Trophoblast cell (in vitro differentiated cells and primary cell): ENCODE measurements around the gene FTSJ1.

Source experiments
- DNase-seq, 2 donors: peaks; one replicate each; pipeline ENCODE4 v3.0.0-alpha.2; 2016
- H2AFZ ChIP-seq: 2 replicates; pipeline ENCODE4 v1.6.1; 2013; ENCODE audit warnings: low read length, moderate library complexity, mild to moderate bottlenecking; ENCODE audit not compliant: insufficient read depth, poor library complexity
- H2AK5ac ChIP-seq: 2 replicates; pipeline ENCODE4 v1.6.1; 2013; ENCODE audit warnings: mild to moderate bottlenecking, low read length
- H2BK120ac ChIP-seq: 2 replicates; pipeline ENCODE4 v1.6.1; 2013; ENCODE audit warnings: low read length, mild to moderate bottlenecking, moderate library complexity; ENCODE audit not compliant: insufficient read depth, poor library complexity
- H2BK12ac ChIP-seq: 2 replicates; pipeline ENCODE4 v1.6.1; 2013; ENCODE audit warnings: mild to moderate bottlenecking, low read length, moderate library complexity
- H2BK5ac ChIP-seq: 2 replicates; pipeline ENCODE4 v1.6.1; 2013; ENCODE audit warnings: low read length, low read depth, moderate library complexity, mild to moderate bottlenecking; ENCODE audit not compliant: poor library complexity
- H3K14ac ChIP-seq: 2 replicates; pipeline ENCODE4 v1.6.1; 2013; ENCODE audit warnings: mild to moderate bottlenecking, low read length
- H3K18ac ChIP-seq: 2 replicates; pipeline ENCODE4 v1.6.1; 2013; ENCODE audit warnings: mild to moderate bottlenecking, low read length
- H3K23ac ChIP-seq: 2 replicates; pipeline ENCODE4 v1.6.1; 2013; ENCODE audit warnings: low read length
- H3K27ac ChIP-seq: 2 replicates; pipeline ENCODE4 v1.5.1; 2013; ENCODE audit warnings: low read depth, mild to moderate bottlenecking, inconsistent platforms, low read length, moderate library complexity
- H3K27me3 ChIP-seq: 2 replicates; pipeline ENCODE4 v1.6.1; 2013; ENCODE audit warnings: inconsistent platforms, mild to moderate bottlenecking, low read length, moderate library complexity; ENCODE audit not compliant: insufficient read depth
- H3K36me3 ChIP-seq, 2 experiments: 1 replicate in 1 of 2; 2 replicates in 1 of 2; pipeline ENCODE4 v1.6.1; 2013; ENCODE audit warnings: low read length in 2 of 2, mild to moderate bottlenecking in 2 of 2, moderate library complexity in 1 of 2; ENCODE audit not compliant: insufficient read depth in 2 of 2, control insufficient read depth in 1 of 2
- H3K4ac ChIP-seq: 2 replicates; pipeline ENCODE4 v1.6.1; 2013; ENCODE audit warnings: low read depth, mild to moderate bottlenecking, low read length, moderate library complexity
- H3K4me1 ChIP-seq, 2 experiments: 1 replicate in 1 of 2; 2 replicates in 1 of 2; pipeline ENCODE4 v1.6.1; 2013; ENCODE audit warnings: low read length in 2 of 2, mild to moderate bottlenecking in 2 of 2, moderate library complexity in 1 of 2; ENCODE audit not compliant: insufficient read depth in 2 of 2, control insufficient read depth in 1 of 2
- H3K4me2 ChIP-seq: 2 replicates; pipeline ENCODE4 v1.6.1; 2013; ENCODE audit warnings: inconsistent platforms, mild to moderate bottlenecking, low read length, moderate library complexity
- H3K4me3 ChIP-seq: 2 replicates; pipeline ENCODE4 v1.5.1; 2013; ENCODE audit warnings: mild to moderate bottlenecking, low read depth, low read length, inconsistent platforms
- H3K79me1 ChIP-seq: one replicate; pipeline ENCODE4 v1.6.1; 2013; ENCODE audit warnings: low read length
- H3K79me2 ChIP-seq: 2 replicates; pipeline ENCODE4 v1.6.1; 2013; ENCODE audit warnings: low read length, mild to moderate bottlenecking; ENCODE audit not compliant: control insufficient read depth, insufficient read depth, poor library complexity
- H3K9ac ChIP-seq: 2 replicates; pipeline ENCODE4 v1.6.1; 2013; ENCODE audit warnings: mild to moderate bottlenecking, low read length
- H3K9me3 ChIP-seq: 2 replicates; pipeline ENCODE4 v1.6.1; 2013; ENCODE audit warnings: low read depth, mild to moderate bottlenecking, control low read depth, inconsistent platforms, low read length; ENCODE audit not compliant: insufficient read depth
- H4K12ac ChIP-seq: 2 replicates; pipeline ENCODE4 v1.6.1; 2013; ENCODE audit warnings: low read depth, mild to moderate bottlenecking, low read length, moderate library complexity
- H4K8ac ChIP-seq: 2 replicates; pipeline ENCODE4 v1.6.1; 2013; ENCODE audit warnings: low read depth, mild to moderate bottlenecking, low read length, moderate library complexity
- H4K91ac ChIP-seq: one replicate; pipeline ENCODE4 v1.6.1; 2013; ENCODE audit warnings: low read depth, mild to moderate bottlenecking, low read length, moderate library complexity
- WGBS: extraction: QIAGEN DNeasy Blood & Tissue Kit; methylation state at CpG from one replicate; pipeline ENCODE4 v1.1.7; 2013; ENCODE audit warnings: missing lambda C conversion rate; ENCODE audit not compliant: insufficient read length, insufficient coverage; ENCODE audit errors: extremely low coverage; 5-methylcytosine and 5-hydroxymethylcytosine counted together

FTSJ1 gene

DNA sequence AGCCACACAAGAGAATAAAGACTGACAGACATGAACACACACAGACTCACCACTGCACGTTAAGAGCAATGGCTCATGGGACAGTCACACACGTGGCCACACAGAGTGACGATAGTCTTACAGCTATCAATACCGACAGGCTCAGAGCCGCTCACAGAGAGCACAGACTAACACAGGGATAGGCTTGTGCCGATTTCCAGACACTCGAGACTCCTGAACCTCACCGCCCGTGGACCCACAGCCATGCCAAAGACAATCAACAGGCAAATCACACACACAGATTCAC lies 5.2 kb upstream of the FTSJ1 start:
- H2BK120ac ChIP-seq = peak overlapping the region; percentile 46
- no peak overlapping the region for H3K4ac ChIP-seq
- H3K9ac ChIP-seq = no peak overlapping the region
- H2BK12ac ChIP-seq = peak overlapping the region; percentile 68
- no peak overlapping the region for H3K27ac ChIP-seq
- H3K79me1 ChIP-seq = peaks cover 2% of the 10 kb centered on the region
- peaks cover 8 to 23% of the 10 kb centered on the region in 2 experiments for H3K4me1 ChIP-seq
- H3K9me3 ChIP-seq = no peaks in the 10 kb centered on the region
- H3K4me3 ChIP-seq = no peak overlapping the region
- no peak overlapping the region for H3K23ac ChIP-seq
- no peak for DNase-seq
- no peak overlapping the region for H3K4me2 ChIP-seq
- peak overlapping the region; percentile 53 for H2AK5ac ChIP-seq
- no peaks in the 10 kb centered on the region for H3K27me3 ChIP-seq
- H2AFZ ChIP-seq = no peak overlapping the region
- H3K36me3 ChIP-seq = no peaks in the 10 kb centered on the region
- peak overlapping the region; percentile 7 for H3K14ac ChIP-seq
- no peak overlapping the region for H2BK5ac ChIP-seq
- H4K8ac ChIP-seq = no peak overlapping the region
- H3K18ac ChIP-seq = no peak overlapping the region
- H3K79me2 ChIP-seq = peaks cover 1% of the 10 kb centered on the region
- no CpG with 5 or more reads among the region's 9 CpGs for WGBS
- H4K12ac ChIP-seq = no peak overlapping the region
- H4K91ac ChIP-seq = peak overlapping the region; percentile 57

DNA sequence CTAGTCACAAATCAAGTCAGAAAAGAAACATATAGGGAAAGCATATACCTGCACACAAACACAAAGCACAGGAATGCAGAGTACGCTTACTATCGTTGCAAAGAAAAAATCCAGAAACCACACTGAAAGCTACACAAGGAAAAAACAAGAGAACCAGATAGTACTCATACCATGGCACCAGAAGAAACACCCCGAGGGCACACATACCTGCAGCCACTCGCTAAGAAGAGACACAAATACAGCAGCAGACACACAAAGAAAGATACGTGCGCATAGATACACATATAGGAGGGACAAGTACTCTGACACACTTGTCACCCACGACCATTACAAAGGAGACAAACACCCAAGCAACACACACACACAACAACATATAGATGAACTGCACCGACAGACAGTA lies 4.5 kb upstream of the FTSJ1 start:
- no peak overlapping the region for H4K8ac ChIP-seq
- no peak overlapping the region for H2AFZ ChIP-seq

GRCh38 chrX:48472225-48472624 lies 3.8 kb upstream of the FTSJ1 start:
- Histone ChIP-seq H3K4ac (no peak overlapping the region), H3K36me3 (no peaks in the 10 kb centered on the region), H3K27ac (no peak overlapping the region), H3K4me3 (no peak overlapping the region), H2AK5ac (peak overlapping the region; percentile 38), H2BK120ac (no peak overlapping the region), H2BK12ac (peak overlapping the region; percentile 71), H3K79me2 (peaks cover 8% of the 10 kb centered on the region), H2BK5ac (no peak overlapping the region), H3K79me1 (peaks cover 9% of the 10 kb centered on the region), H3K4me1 (peaks cover 8 to 25% of the 10 kb centered on the region in 2 experiments), H3K18ac (no peak overlapping the region), H4K8ac (no peak overlapping the region), H3K9ac (no peak overlapping the region), H4K91ac (peak overlapping the region; percentile 41), H3K4me2 (no peak overlapping the region), H3K23ac (no peak overlapping the region), H2AFZ (no peak overlapping the region), H3K14ac (peak overlapping the region; percentile 25), H3K9me3 (no peaks in the 10 kb centered on the region), H4K12ac (no peak overlapping the region), H3K27me3 (no peaks in the 10 kb centered on the region)
- no peak for DNase-seq
- WGBS = no CpG with 5 or more reads among the region's 9 CpGs

More for the DNA sequence above, 4.5 kb upstream of the FTSJ1 start:
- no peak overlapping the region for H3K4ac ChIP-seq
- H3K79me1 ChIP-seq = peaks cover 9% of the 10 kb centered on the region
- H3K14ac ChIP-seq = no peak overlapping the region
- H3K9ac ChIP-seq = no peak overlapping the region
- no peak overlapping the region for H2BK12ac ChIP-seq
- H2BK5ac ChIP-seq = no peak overlapping the region
- H4K91ac ChIP-seq = no peak overlapping the region
- H3K4me2 ChIP-seq = no peak overlapping the region
- H3K27ac ChIP-seq = peak overlapping the region; percentile 39
- no peak overlapping the region for H3K18ac ChIP-seq
- H3K23ac ChIP-seq = no peak overlapping the region
- no peak overlapping the region for H2AK5ac ChIP-seq
- H4K12ac ChIP-seq = no peak overlapping the region
- H2BK120ac ChIP-seq = no peak overlapping the region
- H3K4me1 ChIP-seq = peaks cover 8 to 22% of the 10 kb centered on the region in 2 experiments
- peaks cover 8% of the 10 kb centered on the region for H3K79me2 ChIP-seq
- no peak overlapping the region for H3K4me3 ChIP-seq
- no peaks in the 10 kb centered on the region for H3K36me3 ChIP-seq
- H3K9me3 ChIP-seq = no peaks in the 10 kb centered on the region
- no CpG with 5 or more reads among the region's 8 CpGs for WGBS
- no peaks in the 10 kb centered on the region for H3K27me3 ChIP-seq
- DNase-seq = peak; percentile 71 to 86

- H3K79me2 ChIP-seq = peaks cover 8% of the 10 kb centered on the region
- H3K4ac ChIP-seq = no peak overlapping the region
- no peak overlapping the region for H4K12ac ChIP-seq
- H3K18ac ChIP-seq = no peak overlapping the region
- H2BK12ac ChIP-seq = peak overlapping the region; percentile 31
- no peak for DNase-seq
- no peak overlapping the region for H3K4me2 ChIP-seq
- peaks cover 0 to 4% of the 10 kb centered on the region in 2 experiments for H3K36me3 ChIP-seq
- no peaks in the 10 kb centered on the region for H3K9me3 ChIP-seq
- peak overlapping the region; percentile 10 for H4K91ac ChIP-seq
- no peak overlapping the region for H2AK5ac ChIP-seq
- H3K4me3 ChIP-seq = no peak overlapping the region
- no peak overlapping the region for H3K9ac ChIP-seq
- H3K23ac ChIP-seq = no peak overlapping the region
- H2BK120ac ChIP-seq = no peak overlapping the region
- H3K14ac ChIP-seq = no peak overlapping the region
- no CpG with 5 or more reads among the region's 12 CpGs for WGBS
- peaks cover 9% of the 10 kb centered on the region for H3K79me1 ChIP-seq
- H2AFZ ChIP-seq = no peak overlapping the region
- H4K8ac ChIP-seq = no peak overlapping the region
- peaks cover 8 to 25% of the 10 kb centered on the region in 2 experiments for H3K4me1 ChIP-seq
- H3K27me3 ChIP-seq = no peaks in the 10 kb centered on the region
- no peak overlapping the region for H3K27ac ChIP-seq
- no peak overlapping the region for H2BK5ac ChIP-seq
Observed at GRCh38 chrX:48472851-48473703, 2.9 kb upstream of the FTSJ1 start.
